ENCODE measurements around the gene MAGI2.

DNA sequence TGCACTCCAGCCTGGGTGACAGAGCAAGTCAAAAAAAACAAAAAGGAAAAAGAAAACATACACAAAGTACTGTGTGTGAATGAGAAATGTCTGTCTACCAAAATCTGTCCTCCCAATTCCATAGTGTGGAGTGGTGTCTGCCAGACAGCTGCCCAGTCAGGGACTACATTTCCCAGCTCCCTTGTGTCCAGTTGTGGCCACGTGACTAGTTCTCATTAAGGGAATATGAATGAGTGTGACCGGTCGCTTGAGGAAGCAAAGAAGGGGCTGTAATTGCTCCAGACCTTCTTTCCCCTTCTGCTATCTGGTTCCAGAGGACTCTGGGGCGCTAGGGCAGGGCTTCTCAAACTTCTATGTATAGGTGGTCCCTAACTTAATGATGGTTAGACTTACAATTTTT lies 1450.8 kb downstream of the MAGI2 start:
- TF ChIP-seq, protein P1, sequence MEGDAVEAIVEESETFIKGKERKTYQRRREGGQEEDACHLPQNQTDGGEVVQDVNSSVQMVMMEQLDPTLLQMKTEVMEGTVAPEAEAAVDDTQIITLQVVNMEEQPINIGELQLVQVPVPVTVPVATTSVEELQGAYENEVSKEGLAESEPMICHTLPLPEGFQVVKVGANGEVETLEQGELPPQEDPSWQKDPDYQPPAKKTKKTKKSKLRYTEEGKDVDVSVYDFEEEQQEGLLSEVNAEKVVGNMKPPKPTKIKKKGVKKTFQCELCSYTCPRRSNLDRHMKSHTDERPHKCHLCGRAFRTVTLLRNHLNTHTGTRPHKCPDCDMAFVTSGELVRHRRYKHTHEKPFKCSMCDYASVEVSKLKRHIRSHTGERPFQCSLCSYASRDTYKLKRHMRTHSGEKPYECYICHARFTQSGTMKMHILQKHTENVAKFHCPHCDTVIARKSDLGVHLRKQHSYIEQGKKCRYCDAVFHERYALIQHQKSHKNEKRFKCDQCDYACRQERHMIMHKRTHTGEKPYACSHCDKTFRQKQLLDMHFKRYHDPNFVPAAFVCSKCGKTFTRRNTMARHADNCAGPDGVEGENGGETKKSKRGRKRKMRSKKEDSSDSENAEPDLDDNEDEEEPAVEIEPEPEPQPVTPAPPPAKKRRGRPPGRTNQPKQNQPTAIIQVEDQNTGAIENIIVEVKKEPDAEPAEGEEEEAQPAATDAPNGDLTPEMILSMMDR (IDR thresholded peaks at IDR 0.05): no peak
- no peak for TF ChIP-seq POLR2AphosphoS5 (IDR thresholded peaks at IDR 0.05)

Data from breast epithelium (tissue), 3 donors.